ENCODE measurements around the gene BTBD19.
A peak's percentile ranks its signal among the peaks of the same experiment; 100 is the strongest.
"Not testable (repeated sequence)": the region's sequence is repeated elsewhere in the genome, so short reads cannot be mapped to it uniquely, and the experiment has no call there.

BTBD19 gene

GRCh38 chr1:44808938-44809917 is 905 bp downstream of the BTBD19 start:
- peak; percentile 83 for DNase-seq (ENCODE audit: low read depth)

GRCh38 chr1:44810101-44810761 is 1.9 kb downstream of the BTBD19 start:
- DNase-seq (ENCODE audit: low read depth), result peak; percentile 58

- DNase-seq (ENCODE audit: low read depth), result not testable (repeated sequence)
These were observed 2.4 kb downstream of the BTBD19 start for GRCh38 chr1:44810762-44811105.

- no peak for DNase-seq (ENCODE audit: low read depth)
These were observed 2.9 kb downstream of the BTBD19 start for GRCh38 chr1:44811234-44811633.

GRCh38 chr1:44812822-44813543 is 4.7 kb downstream of the BTBD19 start:
- DNase-seq (ENCODE audit: low read depth), result peak; percentile 15

- DNase-seq (ENCODE audit: low read depth), result not testable (repeated sequence)
These were observed 7.6 kb downstream of the BTBD19 start for GRCh38 chr1:44815926-44816325.

- no peak for DNase-seq (ENCODE audit: low read depth)
These were observed 9.0 kb downstream of the BTBD19 start for GRCh38 chr1:44817307-44817706.

- DNase-seq (ENCODE audit: low read depth), result no peak
These were observed 9.6 kb downstream of the BTBD19 start for GRCh38 chr1:44817771-44818495.

GRCh38 chr1:44819196-44819607 is 10.9 kb downstream of the BTBD19 start:
- no peak for DNase-seq (ENCODE audit: low read depth)

- peak; percentile 95 for DNase-seq (ENCODE audit: low read depth)
These were observed 11.4 kb downstream of the BTBD19 start for GRCh38 chr1:44819608-44820327.

GRCh38 chr1:44820328-44821239 is 12.3 kb downstream of the BTBD19 start:
- DNase-seq (ENCODE audit: low read depth), result no peak

- no peak for DNase-seq (ENCODE audit: low read depth)
These were observed 13.0 kb downstream of the BTBD19 start for GRCh38 chr1:44821240-44821715.

- DNase-seq (ENCODE audit: low read depth), result no peak
These were observed 13.9 kb downstream of the BTBD19 start for GRCh38 chr1:44822131-44822701.

- no peak for DNase-seq (ENCODE audit: low read depth)
These were observed 14.7 kb downstream of the BTBD19 start for GRCh38 chr1:44822981-44823451.

GRCh38 chr1:44824392-44824791 is 16.1 kb downstream of the BTBD19 start:
- DNase-seq (ENCODE audit: low read depth), result not testable (repeated sequence)

- peak; percentile 19 for DNase-seq (ENCODE audit: low read depth)
These were observed 18.3 kb downstream of the BTBD19 start for GRCh38 chr1:44826375-44827196.

- DNase-seq (ENCODE audit: low read depth), result no peak
These were observed 19.1 kb downstream of the BTBD19 start for GRCh38 chr1:44827197-44828002.

All from EH (cell line).